NCI-H510A treated with DMSO at 0.1 percent for 48 hours (cell line): ENCODE measurements around the gene NPHS1.
"Not testable (repeated sequence)": the region's sequence is repeated elsewhere in the genome, so short reads cannot be mapped to it uniquely, and the experiment has no call there.

Source experiments
- DNase-seq: peaks from one replicate; lab custom pipeline; 2025; lab: John Stamatoyannopoulos, UW

NPHS1 gene

DNA sequence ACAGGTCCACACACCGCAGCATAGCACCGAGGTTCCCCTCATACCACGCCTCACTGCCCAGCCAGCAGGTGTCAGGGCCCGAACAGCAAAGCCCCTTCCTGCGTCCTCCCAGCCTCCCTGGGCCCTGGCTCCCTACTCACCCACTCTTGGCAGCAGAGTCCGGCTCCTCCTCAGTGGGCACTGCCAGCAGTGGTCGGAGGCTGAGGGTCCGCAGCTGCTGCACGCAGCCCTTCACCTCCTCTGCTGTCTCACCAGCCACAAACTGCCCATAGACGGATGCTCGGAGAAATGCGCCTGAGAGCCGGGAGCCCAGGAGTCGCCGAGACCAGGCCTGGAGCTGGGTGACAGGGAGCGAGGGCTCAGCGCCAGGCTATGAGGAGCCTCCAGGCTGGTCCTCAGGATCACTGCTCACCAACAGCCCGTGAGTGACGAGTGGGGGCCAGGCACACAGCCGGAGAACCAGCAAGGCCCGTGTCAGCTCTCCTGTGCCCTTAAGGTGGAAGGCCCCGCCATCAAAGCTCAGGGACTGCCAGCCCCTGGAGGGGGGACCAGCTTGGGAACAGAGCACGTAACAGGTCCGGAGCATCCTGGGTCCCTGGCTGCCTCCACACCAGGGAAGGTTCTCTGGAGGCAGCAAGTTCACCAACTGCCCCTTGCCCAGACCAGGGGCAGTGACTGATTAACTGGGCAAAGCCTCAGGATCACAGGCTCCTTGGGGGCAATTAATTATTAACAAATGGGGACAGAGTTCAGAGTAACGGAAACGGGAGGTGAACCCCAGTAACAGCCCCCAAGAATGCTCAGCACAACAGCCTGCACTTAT is 39.9 kb downstream of the NPHS1 start, which contains the start of gene PRODH2:
TSS of gene PRODH2 (minus strand) at position 626 of the 823 bp plus-strand sequence. CDS start at position 586, 40 bp downstream.
- DNase-seq, result no peak

- DNase-seq, result no peak
These were observed 40.7 kb downstream of the NPHS1 start for GRCh38 chr19:35811317-35812219.

- no peak for DNase-seq
These were observed 44.7 kb downstream of the NPHS1 start for GRCh38 chr19:35807633-35808032.

- DNase-seq, result no peak
These were observed 45.7 kb downstream of the NPHS1 start for GRCh38 chr19:35806597-35806996.

DNA sequence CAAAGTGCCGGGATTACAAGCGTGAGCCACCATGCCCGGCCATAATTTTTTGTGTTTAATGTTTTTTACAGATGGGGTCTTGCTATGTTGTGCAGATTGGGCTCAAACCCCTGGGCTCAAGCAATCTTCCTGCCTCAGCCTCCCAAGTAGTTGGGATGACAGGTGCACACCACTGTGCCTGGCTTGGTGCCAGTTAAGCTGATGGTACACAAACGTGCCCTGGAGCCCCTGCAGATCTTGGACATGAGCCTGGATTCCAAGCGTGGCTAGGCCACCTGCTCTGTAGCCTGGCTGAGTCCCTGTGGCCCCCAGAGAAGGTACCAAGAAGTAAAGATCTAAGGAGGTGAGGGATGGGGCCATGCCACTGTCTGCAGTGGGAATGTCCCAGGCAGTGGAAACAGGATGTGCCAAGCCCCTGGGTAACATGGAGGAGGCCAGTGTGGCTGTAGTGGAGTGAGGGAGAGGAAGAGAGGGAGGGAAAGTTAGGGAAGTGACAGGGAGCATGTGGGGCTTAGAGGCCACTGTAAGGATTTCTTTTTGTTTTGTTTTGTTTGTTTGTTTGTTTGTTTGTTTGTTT is 46.7 kb downstream of the NPHS1 start:
- DNase-seq, result peak; percentile 61

- no peak for DNase-seq
These were observed 50.5 kb downstream of the NPHS1 start for GRCh38 chr19:35801828-35802227.

DNA sequence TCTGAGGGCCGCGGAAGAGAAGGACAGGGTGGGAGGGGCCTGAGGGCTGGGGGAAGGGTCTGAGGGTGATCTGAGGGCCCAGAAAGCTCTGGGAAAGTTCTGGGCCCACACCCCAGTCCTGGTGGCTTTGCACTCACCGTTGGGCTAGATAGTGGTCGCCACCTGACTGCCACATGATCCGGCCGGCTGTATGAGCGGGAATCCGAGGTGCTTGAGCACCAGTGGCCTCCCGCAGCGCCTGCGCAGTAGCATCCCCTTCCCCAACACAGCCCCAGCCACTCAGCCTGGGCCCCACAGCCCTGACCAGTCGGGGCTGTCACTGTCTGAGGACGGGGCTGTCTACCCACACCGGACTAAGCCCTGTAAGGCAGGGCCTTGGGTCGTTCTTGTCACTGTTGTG is 54.6 kb downstream of the NPHS1 start:
- no peak for DNase-seq

DNA sequence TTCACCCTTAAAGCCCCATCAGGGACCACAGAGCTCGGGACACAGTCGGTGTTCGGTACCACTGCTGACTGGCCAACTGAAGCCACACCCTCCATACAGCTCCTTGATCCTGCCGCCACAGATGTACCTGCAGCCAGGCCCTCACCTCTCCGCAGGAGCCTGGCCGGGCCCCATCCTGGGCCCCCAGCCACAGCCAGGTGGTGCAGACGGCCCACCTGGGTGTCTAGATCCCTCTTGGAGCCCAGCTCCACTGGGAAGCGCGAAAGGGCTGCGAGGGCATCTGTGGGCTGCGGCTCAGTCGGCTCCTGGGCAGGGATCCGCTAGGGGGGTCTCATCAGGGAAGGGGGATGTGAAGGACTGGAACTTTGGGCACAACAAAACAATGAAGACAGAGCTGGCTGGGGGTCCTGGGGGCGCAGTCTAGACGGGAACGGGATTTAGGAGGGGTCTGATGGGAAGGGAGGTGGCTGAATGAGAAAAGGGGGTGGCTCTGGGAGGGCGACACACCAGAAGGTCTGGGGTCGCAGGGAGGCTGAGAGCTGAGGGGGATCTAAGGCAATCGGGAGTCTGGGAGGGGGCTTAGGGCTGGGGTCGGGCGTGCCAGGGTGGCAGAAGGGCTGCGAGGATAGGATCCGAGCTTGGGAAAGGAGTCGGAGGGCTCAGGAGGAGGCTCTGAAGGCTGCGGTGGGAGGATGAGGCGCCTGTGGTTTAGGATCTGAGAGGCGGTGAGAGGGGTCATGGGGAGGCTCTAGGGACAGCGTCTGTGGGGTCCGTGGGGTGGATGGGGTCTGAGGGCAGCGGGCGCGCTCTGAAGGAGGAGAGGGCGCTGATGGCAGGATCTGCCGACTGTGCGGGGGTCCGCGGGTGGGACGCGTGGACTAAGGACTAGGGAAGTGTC is 55.4 kb downstream of the NPHS1 start:
- DNase-seq, result no peak

GRCh38 chr19:35795564-35795963 is 56.7 kb downstream of the NPHS1 start:
- DNase-seq, result not testable (repeated sequence)

GRCh38 chr19:35793381-35794165 is 58.7 kb downstream of the NPHS1 start:
- no peak for DNase-seq

GRCh38 chr19:35792888-35793287 is 59.4 kb downstream of the NPHS1 start:
- no peak for DNase-seq

DNA sequence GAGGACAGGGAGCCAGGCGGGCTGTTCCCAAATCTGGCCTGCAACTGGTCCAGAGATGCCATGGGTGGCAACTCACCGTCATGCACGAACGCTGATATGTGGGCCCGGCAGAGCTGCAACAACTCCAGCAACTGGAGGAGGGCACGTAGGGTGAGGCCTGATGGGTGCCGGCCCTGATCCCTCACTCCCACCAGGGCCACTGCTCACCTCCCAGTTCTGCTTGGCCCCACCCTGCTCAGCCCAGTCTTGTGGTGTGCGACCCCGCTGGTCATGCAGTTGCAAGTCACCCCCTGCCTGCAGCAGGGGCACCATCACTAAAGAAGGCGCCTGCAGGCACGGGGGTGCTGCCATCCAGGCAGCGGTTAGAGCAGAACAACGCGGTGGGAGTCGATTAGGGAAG is 60.0 kb downstream of the NPHS1 start:
- no peak for DNase-seq

GRCh38 chr19:35791814-35792279 is 60.5 kb downstream of the NPHS1 start:
- no peak for DNase-seq

GRCh38 chr19:35790981-35791813 is 61.1 kb downstream of the NPHS1 start:
- peak; percentile 54 for DNase-seq

DNA sequence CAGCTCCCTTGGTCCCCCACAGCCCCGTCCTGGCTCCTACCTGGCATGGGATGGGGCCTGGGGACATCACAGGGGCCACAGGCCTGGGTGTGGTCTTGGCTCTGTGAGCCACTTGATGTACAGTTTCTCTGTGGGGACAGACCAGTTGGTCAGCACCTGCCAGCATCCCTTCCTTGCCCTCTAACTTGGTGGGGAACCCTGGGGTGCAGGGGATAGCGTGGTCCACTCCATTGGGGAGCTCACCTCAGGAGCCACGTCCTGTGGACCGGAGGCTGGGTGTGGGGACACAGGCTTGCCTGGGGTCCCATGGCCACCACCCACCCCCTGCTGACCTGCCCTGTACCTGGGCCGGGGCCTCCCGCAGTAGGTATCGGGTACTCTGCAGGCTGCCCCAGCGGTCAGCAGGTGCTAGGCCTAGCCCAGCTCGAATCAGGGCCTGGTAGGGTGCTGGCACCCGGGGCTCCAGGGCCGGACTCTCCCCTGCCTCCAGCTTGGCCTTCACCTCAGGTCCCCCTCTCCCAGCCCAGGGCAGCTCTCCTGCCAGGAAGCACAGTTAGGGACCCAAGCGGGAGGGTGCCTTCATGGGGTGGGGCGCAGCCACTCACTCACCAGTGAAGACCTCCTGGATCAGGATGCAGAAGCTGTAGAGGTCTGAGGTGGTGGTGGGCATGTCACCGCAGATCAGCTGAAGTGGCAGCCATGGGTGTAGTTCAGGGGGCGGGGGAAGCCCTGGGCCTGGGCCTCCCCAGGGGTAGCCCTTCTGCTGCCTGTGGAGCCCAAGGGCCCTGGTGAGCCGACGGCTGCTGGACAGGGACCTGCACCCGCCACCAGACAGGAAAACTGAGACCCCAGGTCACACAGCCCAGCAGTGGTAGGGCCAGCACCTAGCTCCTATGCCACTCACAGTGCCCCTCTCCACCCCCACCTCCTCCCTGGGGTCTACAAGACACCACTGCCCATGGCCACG is 62.0 kb downstream of the NPHS1 start:
- DNase-seq, result no peak

- DNase-seq, result no peak
These were observed 62.9 kb downstream of the NPHS1 start for GRCh38 chr19:35789195-35789977.

GRCh38 chr19:35788205-35788960 is 63.9 kb downstream of the NPHS1 start:
- DNase-seq, result no peak
